Uterus (tissue), 2 donors: Measurements from ENCODE around the gene CHRNA9.

ENCODE experiments used
- CTCF ChIP-seq, 4 experiments: fragments of 200-600 bp in 2 of 4; fragments of 450-650 bp in 2 of 4; sonication (generic) in 2 of 4; IDR thresholded peaks; one replicate each; pipeline ENCODE4 v1.5.1; 2016 to 2019; ENCODE audit warnings: antibody characterized with exemption in 4 of 4, mild to moderate bottlenecking in 2 of 4, moderate library complexity in 1 of 4
- POLR2A ChIP-seq, 2 donors: fragments of 450-650 bp; IDR thresholded peaks; one replicate each; pipeline ENCODE4 v1.6.1; 2016; ENCODE audit warnings: antibody characterized with exemption in 2 of 2, mild to moderate bottlenecking in 1 of 2, moderate library complexity in 1 of 2

GRCh38 chr4:40379248-40379647 lies 44.1 kb downstream of the CHRNA9 start:
- TF ChIP-seq POLR2A (IDR thresholded peaks at IDR 0.05) (no peak), CTCF (IDR thresholded peaks at IDR 0.05) (no peak)
